Neural progenitor cell (in vitro differentiated cells): ENCODE results near the gene TENT5A. TPM values are rescaled to one million over a fixed set of nuclear protein-coding genes. Genes with fewer than 3 reads are reported as not detected.

Experiments
- DNase-seq: peaks from one replicate; pipeline ENCODE4 v3.0.0-alpha.2; 2016; ENCODE audit warnings: low spot score
- H2AFZ ChIP-seq: fragments of 200-600 bp; sonication (generic); replicated peaks from 2 replicates; pipeline ENCODE4 v1.6.1; 2016; ENCODE audit warnings: antibody characterized with exemption
- H3F3A ChIP-seq: fragments of 200-600 bp; sonication (generic); 2 replicates; pipeline ENCODE4 v1.6.1; 2016; ENCODE audit warnings: antibody characterized with exemption, low read depth
- H3K27ac ChIP-seq: fragments of 200-600 bp; sonication (generic); 2 replicates; pipeline ENCODE4 v1.5.1; 2016; ENCODE audit warnings: mild to moderate bottlenecking
- H3K27me3 ChIP-seq: fragments of 200-600 bp; sonication (generic); 2 replicates; pipeline ENCODE4 v1.6.1; 2016; ENCODE audit warnings: mild to moderate bottlenecking, moderate library complexity
- H3K36me3 ChIP-seq: fragments of 200-600 bp; sonication (generic); 2 replicates; pipeline ENCODE4 v1.5.1; 2016
- H3K4me1 ChIP-seq: fragments of 200-600 bp; sonication (generic); 2 replicates; pipeline ENCODE4 v1.6.1; 2016; ENCODE audit warnings: mixed run types
- H3K4me2 ChIP-seq: fragments of 200-600 bp; sonication (generic); 2 replicates; pipeline ENCODE4 v1.6.1; 2016
- H3K4me3 ChIP-seq: fragments of 200-600 bp; sonication (generic); 2 replicates; pipeline ENCODE4 v1.5.1; 2016
- H3K79me2 ChIP-seq: fragments of 200-600 bp; sonication (generic); 2 replicates; pipeline ENCODE4 v1.6.1; 2016; ENCODE audit warnings: low read depth
- H3K9ac ChIP-seq: fragments of 200-600 bp; sonication (generic); 2 replicates; pipeline ENCODE4 v1.6.1; 2016
- H3K9me3 ChIP-seq: fragments of 200-600 bp; sonication (generic); 2 replicates; pipeline ENCODE4 v1.5.1; 2016; ENCODE audit warnings: low read depth
- H4K20me1 ChIP-seq: fragments of 200-600 bp; sonication (generic); 2 replicates; pipeline ENCODE4 v1.6.1; 2016; ENCODE audit warnings: low read depth
- H3K27ac Mint-ChIP-seq: 3 replicates; pipeline ENCODE4 v1.8.0; 2021; ENCODE audit warnings: mixed read lengths
- H3K27me3 Mint-ChIP-seq: 2 replicates; pipeline ENCODE4 v1.8.0; 2022; ENCODE audit warnings: low read depth, mild to moderate bottlenecking, inconsistent platforms, moderate library complexity, mixed read lengths; ENCODE audit not compliant: insufficient read depth
- H3K36me3 Mint-ChIP-seq: 3 replicates; pipeline ENCODE4 v1.8.0; 2021; ENCODE audit warnings: mixed read lengths
- H3K4me1 Mint-ChIP-seq: 3 replicates; pipeline ENCODE4 v1.8.0; 2021; ENCODE audit warnings: mixed read lengths
- H3K4me3 Mint-ChIP-seq: 3 replicates; pipeline ENCODE4 v1.8.0; 2021; ENCODE audit warnings: mild to moderate bottlenecking, moderate library complexity, mixed read lengths
- H3K9me3 Mint-ChIP-seq: 3 replicates; pipeline ENCODE4 v1.8.0; 2020; ENCODE audit warnings: mixed read lengths
- CTCF ChIP-seq: fragments of 200-600 bp; sonication (generic); IDR thresholded peaks from 2 replicates; pipeline ENCODE4 v1.5.1; 2017; ENCODE audit warnings: antibody characterized with exemption, mild to moderate bottlenecking
- EZH2 ChIP-seq: fragments of 200-600 bp; sonication (generic); IDR thresholded peaks from 2 replicates; pipeline ENCODE4 v1.6.1; 2017; ENCODE audit warnings: antibody characterized with exemption, mild to moderate bottlenecking, moderate library complexity
- EZH2phosphoT487 ChIP-seq: fragments of 200-600 bp; sonication (generic); IDR thresholded peaks from 2 replicates; pipeline ENCODE4 v1.6.1; 2017; ENCODE audit warnings: antibody characterized with exemption
- total RNA-seq: library from RNA; depleted of rRNA; stranded (reverse); fragments of >200 nt; gene quantifications from 2 replicates; pipeline ENCODE4 v1.2.3, GENCODE V29; 2015; ENCODE audit warnings: low replicate concordance

Gene TENT5A
- total RNA-seq, 1 donor from 2014 or later: 11.7 TPM

GRCh38 chr6:81763051-81763450, 10.6 kb upstream of the TENT5A start:
- H3K9ac ChIP-seq: no peak overlapping the region
- H2AFZ ChIP-seq: no peak overlapping the region
- H3K9me3 Mint-ChIP-seq: no peaks in the 10 kb centered on the region
- no peaks in the 10 kb centered on the region for H3K36me3 Mint-ChIP-seq
- no peak overlapping the region for H3K4me3 Mint-ChIP-seq
- peaks cover 7% of the 10 kb centered on the region for H3K4me1 Mint-ChIP-seq
- peaks cover 2% of the 10 kb centered on the region for H3K27me3 Mint-ChIP-seq
- H3K4me3 ChIP-seq: no peak overlapping the region
- no peaks in the 10 kb centered on the region for H3K27me3 ChIP-seq
- H3K27ac Mint-ChIP-seq: no peak overlapping the region
- H3F3A ChIP-seq: no peaks in the 10 kb centered on the region
- no peak overlapping the region for H3K4me2 ChIP-seq
- no peaks in the 10 kb centered on the region for H3K4me1 ChIP-seq
- no peaks in the 10 kb centered on the region for H4K20me1 ChIP-seq
- no peaks in the 10 kb centered on the region for H3K9me3 ChIP-seq
- no peak for DNase-seq
- no peak overlapping the region for H3K27ac ChIP-seq
- TF ChIP-seq CTCF: no peak
- TF ChIP-seq EZH2: no peak
- no peak for TF ChIP-seq EZH2phosphoT487
- no peaks in the 10 kb centered on the region for H3K36me3 ChIP-seq
- no peaks in the 10 kb centered on the region for H3K79me2 ChIP-seq

DNA sequence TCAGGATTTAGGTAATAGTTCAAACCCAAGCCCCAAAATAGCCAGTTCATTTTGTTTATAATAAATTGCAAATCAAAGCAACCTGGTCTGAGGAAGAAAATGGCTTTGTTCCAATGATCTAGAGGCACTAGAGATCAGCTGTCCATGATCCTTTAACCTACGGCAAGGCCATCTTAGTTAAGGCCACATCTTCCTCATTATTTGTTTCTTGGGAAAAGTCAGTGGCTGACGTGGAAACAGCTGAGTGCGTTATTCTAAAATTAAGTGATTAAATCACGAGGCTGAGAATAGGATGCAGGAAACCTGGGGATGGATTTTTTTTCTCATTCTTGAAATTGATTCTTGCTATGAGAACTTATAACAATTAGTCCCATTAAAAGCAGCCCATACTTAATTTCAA, 10.1 kb upstream of the TENT5A start:
- H3K27me3 Mint-ChIP-seq: peaks cover 2% of the 10 kb centered on the region
- no peak for DNase-seq
- Histone ChIP-seq H3K27me3 (no peaks in the 10 kb centered on the region), H3K27ac (no peak overlapping the region), H3K79me2 (no peaks in the 10 kb centered on the region), H3K4me2 (no peak overlapping the region), H4K20me1 (no peaks in the 10 kb centered on the region), H3K36me3 (no peaks in the 10 kb centered on the region), H3K4me3 (no peak overlapping the region), H3K9ac (no peak overlapping the region), H3K9me3 (no peaks in the 10 kb centered on the region), H2AFZ (no peak overlapping the region), H3F3A (no peaks in the 10 kb centered on the region), H3K4me1 (no peaks in the 10 kb centered on the region)
- peaks cover 7% of the 10 kb centered on the region for H3K4me1 Mint-ChIP-seq
- no peaks in the 10 kb centered on the region for H3K9me3 Mint-ChIP-seq
- no peaks in the 10 kb centered on the region for H3K36me3 Mint-ChIP-seq
- H3K4me3 Mint-ChIP-seq: no peak overlapping the region
- TF ChIP-seq EZH2 (no peak), CTCF (no peak), EZH2phosphoT487 (no peak)
- no peak overlapping the region for H3K27ac Mint-ChIP-seq

DNA sequence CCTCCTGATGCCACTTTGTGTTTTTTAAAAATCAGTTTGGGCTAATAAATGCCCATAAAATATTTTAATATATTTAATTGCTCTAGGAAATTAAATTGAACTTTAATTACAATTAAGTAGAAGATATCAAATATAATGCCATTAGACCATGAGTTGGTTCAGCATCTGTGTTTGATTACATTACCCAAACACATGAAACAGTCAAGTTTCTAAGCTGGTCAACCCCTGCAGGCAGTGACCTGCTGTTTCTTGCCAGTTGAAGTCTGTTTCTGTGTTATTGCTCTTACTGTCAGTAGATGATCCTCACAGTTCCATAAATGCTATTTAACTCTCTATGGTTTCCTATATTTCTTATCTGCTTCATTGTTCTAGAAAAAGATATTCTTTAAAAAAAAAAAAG, 9.7 kb upstream of the TENT5A start:
- H3K9me3 ChIP-seq: no peaks in the 10 kb centered on the region
- H3K27me3 ChIP-seq: no peaks in the 10 kb centered on the region
- H2AFZ ChIP-seq: no peak overlapping the region
- no peak overlapping the region for H3K4me2 ChIP-seq
- no peaks in the 10 kb centered on the region for H4K20me1 ChIP-seq
- H3K4me1 ChIP-seq: no peaks in the 10 kb centered on the region
- Mint-ChIP-seq H3K27me3 (no peaks in the 10 kb centered on the region), H3K4me3 (no peak overlapping the region), H3K36me3 (no peaks in the 10 kb centered on the region), H3K4me1 (peaks cover 7% of the 10 kb centered on the region), H3K27ac (no peak overlapping the region), H3K9me3 (no peaks in the 10 kb centered on the region)
- H3K79me2 ChIP-seq: no peaks in the 10 kb centered on the region
- no peak overlapping the region for H3K9ac ChIP-seq
- H3F3A ChIP-seq: no peaks in the 10 kb centered on the region
- no peaks in the 10 kb centered on the region for H3K36me3 ChIP-seq
- no peak overlapping the region for H3K4me3 ChIP-seq
- no peak overlapping the region for H3K27ac ChIP-seq
- TF ChIP-seq EZH2 (no peak), EZH2phosphoT487 (no peak), CTCF (no peak)
- no peak for DNase-seq
